GM21381 (cell line): ENCODE measurements around the gene RAVER1.

Experiments
- ATAC-seq: cut with Tn5 transposase; IDR thresholded peaks from one replicate; pipeline ENCODE4 v1.9.1; 2021; ENCODE audit warnings: mild to moderate bottlenecking, moderate library complexity; ENCODE audit not compliant: unreplicated experiment

Gene RAVER1

GRCh38 chr19:10318807-10319682, 14.3 kb downstream of the RAVER1 start:
- ATAC-seq, result no peak

DNA sequence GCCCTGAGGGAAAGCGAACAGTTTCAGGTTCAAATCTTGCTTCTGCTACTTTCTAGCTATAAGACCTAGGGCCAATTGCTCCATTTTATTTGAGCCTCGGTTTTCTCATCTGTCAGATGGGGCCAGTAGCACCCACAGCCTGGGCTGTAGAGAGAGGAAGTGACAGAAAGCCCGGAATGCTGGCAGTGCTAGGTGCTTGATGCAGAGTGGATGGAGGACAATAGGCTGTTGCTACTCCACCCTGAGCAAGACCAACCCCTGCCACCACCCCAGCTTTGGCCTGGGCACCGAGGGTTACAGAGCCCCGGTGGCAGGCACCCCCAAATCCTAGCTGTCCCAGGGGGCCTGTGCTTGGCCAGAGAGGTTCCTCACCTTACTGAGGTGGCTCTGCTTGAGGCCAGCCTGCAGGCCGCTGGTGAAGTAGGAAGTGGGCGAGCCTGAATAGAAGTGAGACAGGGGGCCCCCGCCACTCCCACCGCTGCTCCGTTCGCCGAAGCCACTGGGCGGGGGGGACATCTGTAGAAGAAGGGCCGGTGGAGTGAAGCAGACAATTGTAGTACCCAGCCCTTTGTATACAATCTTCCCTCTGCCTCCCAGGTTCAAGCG, 15.4 kb downstream of the RAVER1 start:
- ATAC-seq, result no peak

DNA sequence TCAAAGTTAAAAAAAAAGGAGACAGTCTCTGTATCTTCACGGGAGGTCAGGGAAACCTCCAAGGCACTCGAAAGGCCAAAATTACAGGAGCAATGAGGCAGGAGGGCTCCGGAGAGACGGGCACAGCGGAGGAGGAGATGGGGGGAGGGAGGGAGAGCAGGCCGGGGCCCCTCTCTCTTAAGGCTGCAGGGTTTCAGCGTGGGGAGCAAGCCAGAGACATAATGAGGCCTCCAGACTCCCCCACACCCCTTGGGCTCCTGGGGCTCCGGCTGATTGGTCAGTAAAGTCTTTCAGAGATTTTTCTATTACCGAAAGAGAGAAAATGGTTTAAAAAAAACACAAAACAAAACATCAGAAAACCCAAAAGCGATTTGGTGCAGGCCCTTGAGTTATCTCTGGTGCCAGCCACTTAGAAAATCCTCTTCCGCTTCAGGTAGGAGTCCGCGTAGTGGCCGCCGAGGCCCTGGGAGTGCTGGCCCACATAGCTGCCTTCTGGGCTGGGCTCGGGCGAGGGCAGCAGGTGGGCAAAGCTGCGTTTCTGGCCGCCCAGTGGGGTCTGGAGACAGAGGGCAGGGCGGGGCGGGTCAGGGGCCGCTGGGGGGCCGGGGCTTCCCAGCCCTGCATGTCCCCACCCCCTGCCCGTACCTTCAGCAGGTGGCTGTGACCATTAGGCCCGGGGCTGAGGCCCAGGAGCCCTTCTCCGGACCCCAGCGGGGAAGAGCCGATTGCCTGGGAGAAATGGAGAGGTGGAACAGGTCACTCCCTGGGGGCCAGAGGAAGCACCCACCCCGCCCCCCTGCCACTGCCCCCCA, 16.1 kb downstream of the RAVER1 start:
- ATAC-seq, result no peak

- peak; percentile 6 for ATAC-seq
These were observed 16.9 kb downstream of the RAVER1 start for GRCh38 chr19:10316229-10317044.

GRCh38 chr19:10315335-10316214, 17.8 kb downstream of the RAVER1 start, which contains the start of gene FDX2:
Gene FDX2, minus strand, starts transcription at chr19:10316015. Its CDS starts 19 bp downstream, at chr19:10315996.
- peak; percentile 81 for ATAC-seq

- ATAC-seq, result no peak
These were observed 23.9 kb downstream of the RAVER1 start, which contains the start of gene ZGLP1 for GRCh38 chr19:10309423-10309822. Gene ZGLP1, minus strand, starts transcription at chr19:10309815.

DNA sequence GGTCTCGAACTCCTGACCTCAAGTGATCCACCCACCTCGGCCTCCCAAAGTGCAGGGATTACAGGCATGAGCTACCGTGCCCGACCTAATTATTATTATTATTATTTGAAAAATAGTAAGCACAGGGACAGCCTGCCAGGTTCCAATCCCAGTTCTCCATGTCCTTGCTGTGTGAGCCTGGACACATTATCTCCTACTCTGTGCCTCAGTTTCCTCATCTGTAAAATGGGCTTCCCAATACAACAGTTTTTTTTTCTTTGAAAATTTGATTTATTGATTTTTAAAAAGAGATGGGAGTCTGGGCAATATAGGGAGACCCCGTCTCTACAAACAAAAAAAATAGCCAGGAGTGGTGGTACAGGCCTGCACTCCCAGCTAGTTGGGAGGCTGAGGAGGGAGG, 27.0 kb downstream of the RAVER1 start:
- no peak for ATAC-seq

DNA sequence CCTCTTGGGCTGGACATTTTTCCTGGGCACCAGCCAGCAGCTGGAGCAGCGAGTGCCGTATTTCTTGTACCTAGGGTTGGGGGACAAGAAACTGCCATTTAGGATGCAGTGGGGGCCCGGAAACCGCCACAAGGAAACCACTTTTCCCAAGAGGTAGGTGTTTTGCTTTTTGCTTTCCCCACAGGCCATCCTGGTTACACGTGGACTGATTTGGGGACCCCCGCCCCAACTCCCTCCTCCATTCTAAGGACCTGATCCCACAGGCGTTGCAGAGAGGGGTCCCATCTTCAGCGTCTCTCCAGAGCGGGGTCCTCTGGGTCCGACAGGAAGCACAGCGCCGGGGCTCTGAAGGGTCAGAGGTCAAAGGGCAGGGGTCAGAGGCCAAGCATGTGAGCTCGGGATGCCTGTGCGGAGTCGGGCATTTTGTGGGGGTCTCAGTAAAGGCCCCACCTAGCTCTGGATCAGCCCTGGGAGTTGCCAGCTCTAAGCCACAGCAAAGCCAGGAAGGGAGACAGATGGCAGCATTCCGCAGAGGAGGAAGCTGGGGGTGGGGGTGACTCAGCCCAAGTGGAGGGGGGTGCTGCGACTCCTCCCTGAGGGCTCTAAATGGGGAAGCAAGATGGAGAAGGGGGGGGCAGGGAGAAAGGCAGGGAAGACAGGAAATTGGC, 28.1 kb downstream of the RAVER1 start:
- ATAC-seq, result no peak

DNA sequence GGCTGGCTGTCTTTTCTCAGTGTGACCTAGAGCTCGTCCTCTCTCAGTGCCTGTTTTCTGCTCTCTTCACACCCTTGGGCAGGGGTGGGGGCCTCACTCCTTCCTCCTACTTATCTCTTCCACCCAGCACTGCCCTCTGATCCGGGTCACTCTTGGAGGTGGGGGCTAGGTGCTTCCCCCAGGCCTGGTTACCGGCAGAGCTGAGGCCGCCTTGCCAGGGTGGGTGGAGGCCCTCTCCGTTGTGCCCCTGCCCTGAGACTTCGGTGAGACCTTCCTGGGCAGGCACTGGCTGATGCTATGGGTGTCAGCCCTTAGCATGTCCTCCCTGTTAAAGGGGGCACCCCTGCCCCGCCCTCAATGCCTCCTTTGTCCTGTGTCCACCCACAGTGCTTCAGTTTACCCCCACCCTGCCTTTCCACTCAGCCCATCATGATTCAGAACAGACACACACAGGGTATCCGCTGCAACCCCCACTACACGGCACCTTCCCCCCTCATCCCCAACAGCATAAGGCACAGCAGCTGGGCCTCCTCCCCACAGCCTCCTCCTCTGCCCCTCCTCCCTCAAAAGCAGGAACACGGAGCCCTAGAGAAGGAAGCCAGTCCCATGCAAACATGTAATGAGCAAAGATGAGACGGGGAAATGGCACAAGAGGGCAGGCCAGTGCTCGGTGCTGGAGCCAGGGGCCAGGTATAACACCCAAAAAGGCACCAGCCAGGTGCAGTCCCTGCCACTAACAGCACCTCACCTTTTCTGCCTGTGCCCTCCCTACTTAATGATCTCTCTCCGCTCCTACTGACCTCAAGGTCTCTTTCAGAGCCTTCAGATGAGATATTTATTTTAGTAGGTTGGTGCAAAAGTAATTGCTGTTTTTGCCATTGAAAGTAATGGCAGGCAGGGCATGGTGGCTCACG, 33.5 kb downstream of the RAVER1 start:
- ATAC-seq, result no peak

DNA sequence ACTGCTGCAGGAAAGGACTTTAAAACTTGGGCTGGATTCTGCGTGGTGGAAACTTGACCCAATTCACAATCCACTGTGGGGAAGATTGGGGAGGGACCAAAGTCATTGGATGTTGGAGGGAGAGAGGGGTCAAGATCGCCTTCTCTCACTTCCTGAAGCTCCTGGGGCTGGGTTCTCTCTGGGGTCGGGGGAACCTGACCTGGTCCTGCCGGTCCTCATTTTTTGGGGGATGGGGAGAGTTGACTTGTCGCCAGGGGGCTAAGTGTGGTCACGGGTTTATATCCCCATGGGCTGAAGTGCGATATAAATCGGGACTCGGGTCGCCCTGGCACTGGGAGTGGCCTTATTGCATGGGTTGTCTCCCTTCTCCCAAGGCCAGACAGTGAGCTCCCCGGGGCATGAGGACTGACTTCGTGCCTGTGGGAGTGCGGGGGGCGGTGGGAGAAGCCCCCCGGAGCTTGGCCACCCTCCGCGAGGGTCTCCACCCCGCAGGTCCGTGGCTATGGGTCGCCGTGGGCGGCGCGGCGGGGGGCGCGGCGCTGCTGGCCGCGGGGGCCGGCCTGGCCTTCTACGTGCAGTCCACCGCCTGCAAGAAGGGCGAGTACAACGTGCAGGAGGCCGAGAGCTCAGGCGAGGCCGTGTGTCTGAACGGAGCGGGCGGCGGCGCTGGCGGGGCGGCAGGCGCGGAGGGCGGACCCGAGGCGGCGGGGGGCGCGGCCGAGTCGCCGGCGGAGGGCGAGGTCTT, 37.3 kb downstream of the RAVER1 start:
- ATAC-seq, result no peak

DNA sequence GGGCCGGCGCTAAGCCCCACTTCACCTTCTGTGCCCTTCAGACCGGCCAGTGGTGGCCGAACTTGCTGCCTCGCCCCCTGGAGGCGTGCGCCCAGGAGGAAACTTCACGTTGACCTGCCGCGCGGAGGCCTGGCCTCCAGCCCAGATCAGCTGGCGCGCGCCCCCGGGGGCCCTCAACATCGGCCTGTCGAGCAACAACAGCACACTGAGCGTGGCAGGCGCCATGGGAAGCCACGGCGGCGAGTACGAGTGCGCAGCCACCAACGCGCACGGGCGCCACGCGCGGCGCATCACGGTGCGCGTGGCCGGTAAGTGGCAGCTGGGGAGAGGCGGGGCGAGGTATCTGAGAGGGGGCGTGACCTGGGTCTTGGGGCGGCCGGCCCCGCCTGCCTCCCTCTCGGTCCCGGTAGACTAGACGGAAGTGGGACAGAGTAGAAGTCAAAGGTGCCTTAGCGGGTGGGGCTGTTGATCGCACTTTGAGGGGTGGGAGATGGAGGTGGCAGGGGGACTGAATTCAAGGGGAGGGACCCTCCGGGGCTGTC, 38.0 kb downstream of the RAVER1 start:
- ATAC-seq, result no peak

- ATAC-seq, result no peak
These were observed 39.0 kb downstream of the RAVER1 start for GRCh38 chr19:10294368-10294697.

GRCh38 chr19:10293637-10294367, 39.5 kb downstream of the RAVER1 start:
- ATAC-seq, result no peak

- ATAC-seq, result no peak
These were observed 40.3 kb downstream of the RAVER1 start for GRCh38 chr19:10292789-10293636.

DNA sequence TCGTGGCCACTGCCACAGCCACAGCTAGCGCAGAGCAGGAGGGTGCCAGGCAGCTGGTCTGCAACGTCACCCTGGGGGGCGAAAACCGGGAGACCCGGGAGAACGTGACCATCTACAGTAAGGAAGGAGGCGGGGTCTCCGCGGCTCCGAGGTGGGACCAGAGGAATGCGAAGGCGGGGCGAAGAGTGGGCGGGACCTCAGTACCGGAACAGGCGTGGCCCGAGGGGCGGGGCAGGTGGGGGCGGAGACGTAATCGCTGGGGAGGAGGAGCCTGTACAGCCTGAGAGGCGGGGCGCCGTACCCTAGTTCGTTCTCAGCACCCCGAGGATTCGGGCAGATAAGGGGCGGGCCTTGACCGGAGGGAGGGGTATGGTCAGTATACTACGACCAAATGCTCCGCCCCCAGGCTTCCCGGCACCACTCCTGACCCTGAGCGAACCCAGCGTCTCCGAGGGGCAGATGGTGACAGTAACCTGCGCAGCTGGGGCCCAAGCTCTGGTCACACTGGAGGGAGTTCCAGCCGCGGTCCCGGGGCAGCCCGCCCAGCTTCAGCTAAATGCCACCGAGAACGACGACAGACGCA, 41.0 kb downstream of the RAVER1 start:
- peak; percentile 40 for ATAC-seq
